HCT116 (cell line): Measurements from ENCODE around the gene RGS19. TPM values are rescaled to one million over a fixed set of nuclear protein-coding genes. Genes with fewer than 3 reads are reported as not detected.

ENCODE experiments used
- ATAC-seq: fragments of 200-7000 bp; cut with Tn5 transposase; 2 replicates; pipeline ENCODE4 v1.9.1; 2020; ENCODE audit warnings: mild to moderate bottlenecking, moderate library complexity
- BruUV-seq: library from RNA; stranded (reverse); fragments of 400-500 nt; replicated peaks from 2 replicates; lab custom pipeline; 2021; lab: Mats Ljungman, UMichigan
- CTCF ChIA-PET: fragments of 300-600 bp; sonication (Branson Sonifier 250); formaldehyde crosslinking; loops from one replicate; lab custom pipeline; 2021; ENCODE audit warnings: antibody characterized with exemption; lab: Charles Lee
- POLR2A ChIA-PET: fragments of 300-600, 350-600 bp; sonication (Branson Sonifier 250); formaldehyde crosslinking; loops from one replicate; lab custom pipeline; 2021; ENCODE audit warnings: antibody characterized with exemption; lab: Charles Lee
- RAD21 ChIA-PET, 2 experiments: fragments of 300-600 bp; sonication (Branson Sonifier 250); formaldehyde crosslinking; loops; one replicate each; lab custom pipeline; 2023; ENCODE audit warnings: low total read pairs in 2 of 2; ENCODE audit not compliant: uncharacterized antibody in 2 of 2, unreplicated experiment in 2 of 2, low non-redundant PET in 1 of 2; lab: Charles Lee
- DNase-seq: peaks from one replicate; pipeline ENCODE4 v3.0.0-alpha.2; 2010; ENCODE audit warnings: low read depth, low spot score
- H2AFZ ChIP-seq: fragments of 200-600 bp; shearing (Covaris generic), sonication (generic); 2 replicates; pipeline ENCODE4 v1.6.1; 2017; ENCODE audit warnings: low read depth, mixed run types, mixed read lengths, antibody characterized with exemption, low read length; ENCODE audit not compliant: poor library complexity, severe bottlenecking
- H3K27ac ChIP-seq: 2 replicates; pipeline ENCODE4 v1.5.1; 2012; ENCODE audit warnings: low read depth, low read length
- H3K27me3 ChIP-seq: fragments of 200-600 bp; sonication (generic); 2 replicates; pipeline ENCODE4 v1.6.1; 2016; ENCODE audit warnings: mixed run types, low read length, mixed read lengths; ENCODE audit not compliant: insufficient read depth
- H3K36me3 ChIP-seq, 2 experiments: fragments of 200-500 bp in 1 of 2; fragments of 200-600 bp in 1 of 2; sonication (Bioruptor generic) in 1 of 2; sonication (generic) in 1 of 2; 2 replicates each; pipeline versions ENCODE4 v1.5.1 to v1.6.1; 2014 to 2016; ENCODE audit warnings: low read length in 2 of 2, inconsistent platforms in 1 of 2, mixed read lengths in 1 of 2, mixed run types in 1 of 2; ENCODE audit not compliant: insufficient read depth in 2 of 2, control insufficient read depth in 1 of 2
- H3K4me1 ChIP-seq, 2 experiments: fragments of 200-600 bp in 1 of 2; sonication (generic) in 1 of 2; 2 replicates each; pipeline versions ENCODE4 v1.5.1 to v1.6.1; 2012 to 2017; ENCODE audit warnings: low read length in 2 of 2, inconsistent platforms in 1 of 2, mild to moderate bottlenecking in 1 of 2, mixed read lengths in 1 of 2, mixed run types in 1 of 2, moderate library complexity in 1 of 2; ENCODE audit not compliant: insufficient read depth in 2 of 2, control insufficient read depth in 1 of 2
- H3K4me2 ChIP-seq: fragments of 200-600 bp; sonication (generic); 2 replicates; pipeline ENCODE4 v1.6.1; 2017; ENCODE audit warnings: mixed run types, low read length, mixed read lengths
- H3K4me3 ChIP-seq, 2 experiments: fragments of 200-600 bp in 1 of 2; sonication (generic) in 1 of 2; replicated peaks in 1 of 2; 2 replicates each; pipeline ENCODE4 v1.5.1; 2011 to 2016; ENCODE audit warnings: low read length in 2 of 2, control low read depth in 1 of 2, low read depth in 1 of 2, mild to moderate bottlenecking in 1 of 2, mixed read lengths in 1 of 2, mixed run types in 1 of 2
- H3K79me2 ChIP-seq: fragments of 200-600 bp; sonication (generic); 2 replicates; pipeline ENCODE4 v1.6.1; 2017; ENCODE audit warnings: mild to moderate bottlenecking, mixed run types, low read length, moderate library complexity, mixed read lengths; ENCODE audit not compliant: insufficient read depth
- H3K9ac ChIP-seq: fragments of 200-600 bp; sonication (generic); 2 replicates; pipeline ENCODE4 v1.6.1; 2016; ENCODE audit warnings: low read length, mixed read lengths
- H3K9me2 ChIP-seq: fragments of 200-600 bp; sonication (generic), shearing (Covaris generic); 2 replicates; pipeline ENCODE4 v1.6.1; 2017; ENCODE audit warnings: mixed run types, mild to moderate bottlenecking, moderate library complexity; ENCODE audit not compliant: insufficient read depth
- H3K9me3 ChIP-seq, 2 experiments: fragments of 200-500 bp in 1 of 2; fragments of 200-600 bp in 1 of 2; sonication (Bioruptor generic) in 1 of 2; sonication (generic) in 1 of 2; 2 replicates each; pipeline ENCODE4 v1.6.1; 2014 to 2017; ENCODE audit warnings: low read length in 2 of 2, mixed read lengths in 2 of 2, inconsistent platforms in 1 of 2, low read depth in 1 of 2, mild to moderate bottlenecking in 1 of 2, mixed run types in 1 of 2, moderate library complexity in 1 of 2; ENCODE audit not compliant: control insufficient read depth in 1 of 2, insufficient read depth in 1 of 2
- H4K20me1 ChIP-seq: fragments of 200-600 bp; sonication (generic), shearing (Covaris generic); 2 replicates; pipeline ENCODE4 v1.6.1; 2017; ENCODE audit warnings: mixed run types, mild to moderate bottlenecking, moderate library complexity; ENCODE audit not compliant: insufficient read depth
- EGR1 ChIP-seq: IDR thresholded peaks from 2 replicates; pipeline ENCODE4 v1.6.1; 2012; ENCODE audit warnings: low read depth
- EZH2 ChIP-seq: fragments of 200-600 bp; sonication (generic); IDR thresholded peaks from 2 replicates; pipeline ENCODE4 v1.6.1; 2017; ENCODE audit warnings: antibody characterized with exemption, mixed run types
- MAX ChIP-seq: IDR thresholded peaks from 2 replicates; pipeline ENCODE4 v1.6.1; 2012
- POLR2A ChIP-seq: IDR thresholded peaks from 2 replicates; pipeline ENCODE4 v1.7.0; 2011; ENCODE audit warnings: borderline replicate concordance; ENCODE audit not compliant: insufficient read depth, insufficient read length; ENCODE audit errors: extremely low read depth
- POLR2AphosphoS5 ChIP-seq: IDR thresholded peaks from 2 replicates; pipeline ENCODE4 v1.6.1; 2011; ENCODE audit warnings: mild to moderate bottlenecking, low read depth, low read length, moderate library complexity
- RAD21 ChIP-seq: IDR thresholded peaks from 2 replicates; pipeline ENCODE4 v1.6.1; 2012; ENCODE audit warnings: low read depth, mild to moderate bottlenecking
- REST ChIP-seq: IDR thresholded peaks from 2 replicates; pipeline ENCODE4 v1.6.1; 2012; ENCODE audit warnings: low read depth
- SIN3A ChIP-seq: IDR thresholded peaks from 2 replicates; pipeline ENCODE4 v1.6.1; 2012; ENCODE audit warnings: low read depth
- SP1 ChIP-seq: IDR thresholded peaks from 2 replicates; pipeline ENCODE4 v1.6.1; 2012; ENCODE audit warnings: low read depth
- ZNF274 ChIP-seq: fragments of 200-500 bp; sonication (Bioruptor generic); IDR thresholded peaks from 2 replicates; pipeline ENCODE4 v1.6.1; 2014; ENCODE audit warnings: mild to moderate bottlenecking, low read depth, low read length, inconsistent platforms
- intact Hi-C: fragments of 100-400 bp; cut with micrococcal nuclease; formaldehyde crosslinking; loops from 2 replicates; pipeline ENCODE4 v1.10.0; 2022
- total RNA-seq: library from RNA; stranded (reverse); gene quantifications from one replicate; pipeline ENCODE4 v1.2.1, GENCODE V29; 2021; ENCODE audit not compliant: unreplicated experiment

RGS19 gene
- total RNA-seq, 1 experiment from 2014 or later, result 21.4 TPM

- ATAC-seq, result no peak
- intact Hi-C loops, result no loop called here
Measured at GRCh38 chr20:64103871-64104666, 24.8 kb upstream of the RGS19 start.

More at GRCh38 chr20:64103871-64104666, 24.8 kb upstream of the RGS19 start:
- Histone ChIP-seq H3K4me3 (no peak overlapping the region), H2AFZ (no peak overlapping the region), H3K9me3 (no peaks in the 10 kb centered on the region)
- TF ChIP-seq EGR1 (no peak), ZNF274 (no peak), POLR2AphosphoS5 (no peak), POLR2A (no peak), SIN3A (no peak), SP1 (no peak), REST (no peak), EZH2 (no peak), RAD21 (no peak), MAX (no peak)
- TF ChIP-seq, all 23 proteins: peak for 0
- no peaks in the 10 kb centered on the region for H3K9me2 ChIP-seq
- ChIA-PET RAD21 (no interaction called here), CTCF (no interaction called here), POLR2A (no interaction called here)
- H4K20me1 ChIP-seq, result no peaks in the 10 kb centered on the region
- BruUV-seq, result no TSS peak
- H3K4me2 ChIP-seq, result no peak overlapping the region
- peaks cover 4 to 13% of the 10 kb centered on the region in 2 experiments; a peak in 2 of 4 replicates for H3K4me1 ChIP-seq
- no peaks in the 10 kb centered on the region for H3K79me2 ChIP-seq
- H3K36me3 ChIP-seq, result no peaks in the 10 kb centered on the region
- no peaks in the 10 kb centered on the region for H3K27me3 ChIP-seq
- H3K27ac ChIP-seq, result no peak overlapping the region
- DNase-seq, result no peak
- no peak overlapping the region for H3K9ac ChIP-seq
